CD4-positive, CD25-positive, alpha-beta regulatory T cell (primary cell): ENCODE data around the gene SUV39H1. TPM values are rescaled to one million over a fixed set of nuclear protein-coding genes. Genes with fewer than 3 reads are reported as not detected.
A peak's percentile ranks its signal among the peaks of the same experiment; 100 is the strongest.

Source experiments
- ATAC-seq, 2 donors: fragments of 150-1000 bp; cut with Tn5 transposase; one replicate each; pipeline ENCODE4 v1.10.0; 2021; ENCODE audit warnings: low read depth in 2 of 2, moderate number of reproducible peaks in 2 of 2, moderate library complexity in 1 of 2
- DNase-seq, 3 donors: peaks; one replicate each; pipeline versions ENCODE4 v3.0.0 to v3.0.0-alpha.2; 2012 to 2022; ENCODE audit warnings: mixed read lengths in 1 of 3
- H3K27ac ChIP-seq: one replicate; pipeline ENCODE4 v1.7.0; 2013; ENCODE audit warnings: mild to moderate bottlenecking, low read length; ENCODE audit not compliant: insufficient read depth, poor library complexity, severe bottlenecking
- H3K27me3 ChIP-seq: one replicate; pipeline ENCODE4 v1.7.0; 2013; ENCODE audit warnings: low read length; ENCODE audit not compliant: control insufficient read depth, insufficient read depth
- H3K36me3 ChIP-seq: one replicate; pipeline ENCODE4 v1.7.0; 2013; ENCODE audit warnings: mild to moderate bottlenecking, low read length, moderate library complexity; ENCODE audit not compliant: control insufficient read depth, insufficient read depth
- H3K4me1 ChIP-seq: 2 replicates; pipeline ENCODE4 v1.7.0; 2013; ENCODE audit warnings: mild to moderate bottlenecking, low read length; ENCODE audit not compliant: insufficient read depth, control insufficient read depth, poor library complexity, severe bottlenecking
- H3K4me3 ChIP-seq: one replicate; pipeline ENCODE4 v1.7.0; 2013; ENCODE audit warnings: low read depth, mild to moderate bottlenecking, low read length, moderate library complexity
- H3K9me3 ChIP-seq, 2 experiments: 1 replicate in 1 of 2; 2 replicates in 1 of 2; pipeline ENCODE4 v1.7.0; 2013; ENCODE audit warnings: low read length in 2 of 2, mild to moderate bottlenecking in 1 of 2, moderate library complexity in 1 of 2; ENCODE audit not compliant: control insufficient read depth in 2 of 2
- H3K27ac Mint-ChIP-seq, 3 donors: one replicate each; pipeline ENCODE4 v1.8.0; 2020 to 2022; ENCODE audit warnings: mild to moderate bottlenecking in 3 of 3, mixed read lengths in 3 of 3, moderate library complexity in 2 of 3
- H3K27me3 Mint-ChIP-seq: one replicate; pipeline ENCODE4 v1.8.0; 2022; ENCODE audit warnings: mild to moderate bottlenecking, mixed read lengths
- H3K36me3 Mint-ChIP-seq: one replicate; pipeline ENCODE4 v1.8.0; 2020; ENCODE audit warnings: mixed read lengths
- H3K4me1 Mint-ChIP-seq, 4 donors: one replicate each; pipeline ENCODE4 v1.8.0; 2020 to 2022; ENCODE audit warnings: mixed read lengths in 4 of 4, mild to moderate bottlenecking in 1 of 4
- H3K4me3 Mint-ChIP-seq, 4 donors: one replicate each; pipeline ENCODE4 v1.8.0; 2020 to 2022; ENCODE audit warnings: mild to moderate bottlenecking in 4 of 4, mixed read lengths in 4 of 4, moderate library complexity in 3 of 4
- H3K9me3 Mint-ChIP-seq, 7 donors: one replicate each; pipeline ENCODE4 v1.8.0; 2020 to 2022; ENCODE audit warnings: mixed read lengths in 7 of 7, mild to moderate bottlenecking in 3 of 7, moderate library complexity in 2 of 7
- polyA plus RNA-seq, 4 donors: library from polyadenylated mRNA; unstranded; fragments of 300-500 nt; fragmentation: Illumina TruSeq; gene quantifications; one replicate each; pipeline ENCODE4 v1.2.3, GENCODE V29; 2021
- total RNA-seq: library from RNA; stranded (reverse); gene quantifications from one replicate; pipeline ENCODE4 v1.2.3, GENCODE V29; 2022

The SUV39H1 gene
- total and polyA plus RNA-seq, 5 donors from 2014 or later: 8.0 to 15.7 (median 12.1) TPM

DNA sequence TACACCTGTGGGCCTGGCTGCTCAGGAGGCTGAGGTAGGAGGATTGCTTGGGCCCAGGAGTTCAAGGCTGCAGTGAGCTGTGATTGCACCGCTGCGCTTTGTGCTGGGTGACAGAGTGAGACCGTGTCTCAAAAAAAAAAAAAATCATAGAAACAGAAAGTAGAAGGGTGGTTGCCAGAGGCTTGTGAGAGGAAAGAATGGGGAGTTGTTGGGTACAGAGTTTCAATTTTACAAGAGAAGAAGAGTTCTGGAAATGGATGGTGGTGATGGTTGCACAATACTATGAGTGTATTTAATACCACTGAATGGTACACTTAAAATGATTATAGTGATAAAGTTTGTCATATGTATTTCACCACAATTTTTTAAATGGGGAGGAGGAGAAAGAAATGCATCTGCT lies 54.8 kb downstream of the SUV39H1 start:
- ATAC-seq: no peak
- no peak overlapping the region for H3K4me3 Mint-ChIP-seq

GRCh38 chrX:48752498-48752897 lies 56.0 kb downstream of the SUV39H1 start:
- Histone ChIP-seq H3K36me3 (no peaks in the 10 kb centered on the region), H3K4me3 (no peak overlapping the region), H3K27me3 (no peaks in the 10 kb centered on the region), H3K9me3 (no peaks in the 10 kb centered on the region), H3K27ac (no peak overlapping the region), H3K4me1 (no peaks in the 10 kb centered on the region)
- H3K27me3 Mint-ChIP-seq: no peaks in the 10 kb centered on the region
- H3K36me3 Mint-ChIP-seq: no peaks in the 10 kb centered on the region
- H3K4me3 Mint-ChIP-seq: no peak overlapping the region
- DNase-seq: no peak
- peaks cover 0 to 3% (median 1%) of the 10 kb centered on the region in 4 donors for H3K4me1 Mint-ChIP-seq
- H3K27ac Mint-ChIP-seq: no peak overlapping the region
- no peak for ATAC-seq
- no peaks in the 10 kb centered on the region for H3K9me3 Mint-ChIP-seq

More for the DNA sequence above, 54.8 kb downstream of the SUV39H1 start:
- Histone ChIP-seq H3K9me3 (no peaks in the 10 kb centered on the region), H3K4me3 (no peak overlapping the region), H3K36me3 (no peaks in the 10 kb centered on the region), H3K4me1 (no peaks in the 10 kb centered on the region), H3K27ac (no peak overlapping the region), H3K27me3 (no peaks in the 10 kb centered on the region)
- no peaks in the 10 kb centered on the region for H3K9me3 Mint-ChIP-seq
- H3K27me3 Mint-ChIP-seq: no peaks in the 10 kb centered on the region
- no peaks in the 10 kb centered on the region for H3K36me3 Mint-ChIP-seq
- peak in 1 of 3 donors; percentile 22 for DNase-seq
- peak overlapping the region in 1 of 3 donors; percentile 20 for H3K27ac Mint-ChIP-seq
- H3K4me1 Mint-ChIP-seq: peaks cover 0 to 3% (median 1%) of the 10 kb centered on the region in 4 donors

GRCh38 chrX:48753708-48754228 lies 57.2 kb downstream of the SUV39H1 start:
- Histone ChIP-seq H3K4me1 (no peaks in the 10 kb centered on the region), H3K9me3 (no peaks in the 10 kb centered on the region), H3K27me3 (no peaks in the 10 kb centered on the region), H3K27ac (no peak overlapping the region), H3K36me3 (no peaks in the 10 kb centered on the region), H3K4me3 (no peak overlapping the region)
- ATAC-seq: no peak
- Mint-ChIP-seq H3K27me3 (no peaks in the 10 kb centered on the region), H3K4me1 (peaks cover 0 to 2% (median under 1%) of the 10 kb centered on the region in 4 donors), H3K36me3 (no peaks in the 10 kb centered on the region), H3K4me3 (no peak overlapping the region), H3K27ac (no peak overlapping the region), H3K9me3 (no peaks in the 10 kb centered on the region)
- DNase-seq: no peak

GRCh38 chrX:48754238-48754637 lies 57.7 kb downstream of the SUV39H1 start:
- Mint-ChIP-seq H3K27me3 (no peaks in the 10 kb centered on the region), H3K9me3 (no peaks in the 10 kb centered on the region), H3K4me1 (peaks cover 0 to 2% (median under 1%) of the 10 kb centered on the region in 4 donors), H3K27ac (no peak overlapping the region), H3K4me3 (no peak overlapping the region), H3K36me3 (no peaks in the 10 kb centered on the region)
- H3K4me1 ChIP-seq: no peaks in the 10 kb centered on the region
- no peaks in the 10 kb centered on the region for H3K36me3 ChIP-seq
- no peak overlapping the region for H3K4me3 ChIP-seq
- H3K27me3 ChIP-seq: no peaks in the 10 kb centered on the region
- no peak overlapping the region for H3K27ac ChIP-seq
- ATAC-seq (no peak), DNase-seq (no peak)
- H3K9me3 ChIP-seq: no peaks in the 10 kb centered on the region

Other genes with a start within 250 kb of the SUV39H1 start
- 23.3 TPM for gene SLC38A5, start 226.5 kb upstream of the SUV39H1 start, total RNA-seq
- 10 to 100 TPM; 12.9 to 23.7 (median 19.3) TPM for gene SLC38A5, start 226.5 kb upstream of the SUV39H1 start, polyA plus RNA-seq
- 64.5 TPM for gene FTSJ1, start 220.5 kb upstream of the SUV39H1 start, total RNA-seq
- 10 to 100 TPM; 57.9 to 73.1 (median 64.4) TPM for gene FTSJ1, start 220.5 kb upstream of the SUV39H1 start, polyA plus RNA-seq
- gene PORCN, start 187.7 kb upstream of the SUV39H1 start, total RNA-seq: 18.5 TPM
- 10 to 100 TPM in 1 of 4 donors, 1 to 10 TPM in 3; 8.1 to 11.9 (median 9.4) TPM for gene PORCN, start 187.7 kb upstream of the SUV39H1 start, polyA plus RNA-seq
- 56.8 TPM for gene EBP, start 174.9 kb upstream of the SUV39H1 start, total RNA-seq
- 100 to 1,000 TPM in 3 of 4 donors, 10 to 100 TPM in 1; 88.4 to 126 (median 109) TPM for gene EBP, start 174.9 kb upstream of the SUV39H1 start, polyA plus RNA-seq
- gene TBC1D25, start 157.0 kb upstream of the SUV39H1 start, total RNA-seq: 32.5 TPM
- 10 to 100 TPM; 14.9 to 18.3 (median 16.9) TPM for gene TBC1D25, start 157.0 kb upstream of the SUV39H1 start, polyA plus RNA-seq
- gene RBM3, start 122.2 kb upstream of the SUV39H1 start, total RNA-seq: 309 TPM
- gene RBM3, start 122.2 kb upstream of the SUV39H1 start, polyA plus RNA-seq: 100 to 1,000 TPM; 192 to 258 (median 219) TPM
- 45.8 TPM for gene WDR13, start 99.2 kb upstream of the SUV39H1 start, total RNA-seq
- 10 to 100 TPM; 33.4 to 53.7 (median 46.0) TPM for gene WDR13, start 99.2 kb upstream of the SUV39H1 start, polyA plus RNA-seq
- 101 TPM for gene WAS, start 12.9 kb upstream of the SUV39H1 start, total RNA-seq
- gene WAS, start 12.9 kb upstream of the SUV39H1 start, polyA plus RNA-seq: 10 to 100 TPM; 12.4 to 21.8 (median 20.3) TPM
- gene GLOD5, start 65.0 kb downstream of the SUV39H1 start, total RNA-seq: not detected
- gene GLOD5, start 65.0 kb downstream of the SUV39H1 start, polyA plus RNA-seq: not detected
- 0.67 TPM for gene GATA1, start 89.9 kb downstream of the SUV39H1 start, total RNA-seq
- gene GATA1, start 89.9 kb downstream of the SUV39H1 start, polyA plus RNA-seq: not detected
- 86.6 TPM for gene HDAC6, start 105.3 kb downstream of the SUV39H1 start, total RNA-seq
- 10 to 100 TPM; 12.6 to 22.0 (median 17.7) TPM for gene HDAC6, start 105.3 kb downstream of the SUV39H1 start, polyA plus RNA-seq
- not detected for gene ERAS, start 129.8 kb downstream of the SUV39H1 start, total RNA-seq
- gene ERAS, start 129.8 kb downstream of the SUV39H1 start, polyA plus RNA-seq: not detected
- 2.6 TPM for gene PCSK1N, start 138.9 kb downstream of the SUV39H1 start, total RNA-seq
- gene PCSK1N, start 138.9 kb downstream of the SUV39H1 start, polyA plus RNA-seq: 1 to 10 TPM; 1.4 to 9.2 (median 4.4) TPM
- 31.4 TPM for gene TIMM17B, start 201.0 kb downstream of the SUV39H1 start, total RNA-seq
- gene TIMM17B, start 201.0 kb downstream of the SUV39H1 start, polyA plus RNA-seq: 10 to 100 TPM; 47.6 to 65.1 (median 55.2) TPM
- gene PQBP1, start 201.2 kb downstream of the SUV39H1 start, total RNA-seq: 70.0 TPM
- gene PQBP1, start 201.2 kb downstream of the SUV39H1 start, polyA plus RNA-seq: 10 to 100 TPM; 83.7 to 98.9 (median 95.8) TPM
- gene SLC35A2, start 214.9 kb downstream of the SUV39H1 start, total RNA-seq: 50.0 TPM
- gene SLC35A2, start 214.9 kb downstream of the SUV39H1 start, polyA plus RNA-seq: 10 to 100 TPM in 2 of 4 donors, 1 to 10 TPM in 2; 7.4 to 13.8 (median 9.0) TPM
- 391 TPM for gene PIM2, start 222.3 kb downstream of the SUV39H1 start, total RNA-seq
- gene PIM2, start 222.3 kb downstream of the SUV39H1 start, polyA plus RNA-seq: 100 to 1,000 TPM; 475 to 549 (median 501) TPM